ENCODE data around the gene MAFF.

Gene MAFF

DNA sequence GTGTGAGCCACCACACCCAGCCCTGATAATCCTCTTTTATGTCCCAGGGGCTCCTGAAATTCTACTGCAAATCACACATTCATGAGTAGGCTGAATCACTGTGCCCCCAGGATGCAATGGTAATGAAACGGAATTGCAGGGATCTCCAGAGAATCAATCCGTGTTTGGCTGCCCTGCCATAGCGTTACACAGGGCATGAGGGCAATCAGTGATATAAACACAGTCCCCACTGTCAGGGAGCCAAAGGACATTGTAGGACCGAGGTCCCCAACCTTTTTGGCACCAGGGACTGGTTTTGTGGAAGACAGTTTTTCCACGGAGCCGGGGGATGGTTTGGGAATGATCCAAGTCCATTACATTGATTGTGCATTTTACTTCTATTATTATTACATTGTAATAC lies 11.2 kb upstream of the MAFF start:
- no peak overlapping the region for H3K4me3 ChIP-seq (ENCODE audit: low read length)
- TF ChIP-seq, protein P1, sequence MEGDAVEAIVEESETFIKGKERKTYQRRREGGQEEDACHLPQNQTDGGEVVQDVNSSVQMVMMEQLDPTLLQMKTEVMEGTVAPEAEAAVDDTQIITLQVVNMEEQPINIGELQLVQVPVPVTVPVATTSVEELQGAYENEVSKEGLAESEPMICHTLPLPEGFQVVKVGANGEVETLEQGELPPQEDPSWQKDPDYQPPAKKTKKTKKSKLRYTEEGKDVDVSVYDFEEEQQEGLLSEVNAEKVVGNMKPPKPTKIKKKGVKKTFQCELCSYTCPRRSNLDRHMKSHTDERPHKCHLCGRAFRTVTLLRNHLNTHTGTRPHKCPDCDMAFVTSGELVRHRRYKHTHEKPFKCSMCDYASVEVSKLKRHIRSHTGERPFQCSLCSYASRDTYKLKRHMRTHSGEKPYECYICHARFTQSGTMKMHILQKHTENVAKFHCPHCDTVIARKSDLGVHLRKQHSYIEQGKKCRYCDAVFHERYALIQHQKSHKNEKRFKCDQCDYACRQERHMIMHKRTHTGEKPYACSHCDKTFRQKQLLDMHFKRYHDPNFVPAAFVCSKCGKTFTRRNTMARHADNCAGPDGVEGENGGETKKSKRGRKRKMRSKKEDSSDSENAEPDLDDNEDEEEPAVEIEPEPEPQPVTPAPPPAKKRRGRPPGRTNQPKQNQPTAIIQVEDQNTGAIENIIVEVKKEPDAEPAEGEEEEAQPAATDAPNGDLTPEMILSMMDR (conservative IDR thresholded peaks at IDR 0.05; ENCODE audit: low read length) = no peak
- DNase-seq (ENCODE audit: low read depth) = no peak

DNA sequence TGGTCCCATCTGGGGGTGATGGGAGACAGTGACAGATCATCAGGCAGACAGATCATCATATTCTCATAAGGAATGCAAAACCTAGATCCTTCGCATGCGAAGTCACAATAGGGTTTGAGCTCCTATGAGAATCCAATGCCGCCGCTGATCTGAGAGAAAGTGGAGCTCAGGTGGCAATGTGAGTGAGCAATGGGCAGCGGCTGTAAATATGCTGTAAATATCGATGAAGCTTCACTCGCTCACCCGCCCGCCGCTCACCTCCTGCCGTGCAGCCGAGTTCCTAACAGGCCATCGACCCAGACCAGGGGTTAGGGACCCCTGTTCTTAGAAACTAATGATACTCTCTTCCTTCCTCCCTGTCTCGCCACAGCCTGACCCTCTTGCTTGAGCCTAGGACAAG lies 10.7 kb upstream of the MAFF start:
- TF ChIP-seq, protein P1 (conservative IDR thresholded peaks at IDR 0.05; ENCODE audit: low read length) = no peak
- H3K4me3 ChIP-seq (ENCODE audit: low read length) = no peak overlapping the region
- DNase-seq (ENCODE audit: low read depth) = no peak

DNA sequence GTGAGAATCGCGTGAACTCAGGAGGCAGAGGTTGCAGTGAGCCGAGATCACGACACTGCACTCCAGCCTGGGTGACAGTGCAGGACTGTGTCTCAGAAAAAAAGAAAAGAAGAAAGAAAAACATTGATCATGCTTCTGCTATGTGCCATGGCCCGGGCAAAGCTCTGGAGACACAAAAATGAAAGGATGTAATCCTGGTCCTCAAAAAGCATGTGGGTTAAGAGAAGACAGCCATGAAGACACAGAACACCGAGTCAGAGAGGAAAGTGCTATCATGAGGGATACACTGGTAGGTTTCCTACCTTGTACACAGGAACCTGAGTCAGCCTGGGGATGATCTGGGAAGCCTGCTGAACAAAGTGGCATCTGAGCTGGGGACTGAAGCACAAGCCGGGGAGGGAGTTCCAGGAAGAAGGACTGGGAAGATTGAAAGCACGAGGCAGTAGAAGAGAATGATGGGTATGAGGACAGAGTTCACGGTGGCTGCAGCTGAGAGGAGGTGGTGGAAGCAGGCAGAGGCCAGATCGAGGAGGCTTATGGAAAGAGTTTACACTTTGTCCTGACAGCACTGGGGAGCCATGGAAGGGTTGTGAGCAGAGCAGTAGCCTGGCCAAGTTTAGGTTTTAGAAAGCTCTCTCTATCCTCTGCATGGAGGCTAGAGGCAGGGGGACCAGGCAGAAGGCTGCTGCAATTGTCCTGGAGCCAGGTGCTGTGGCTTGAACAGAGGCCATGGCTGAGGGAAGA lies 9.9 kb upstream of the MAFF start:
- TF ChIP-seq, protein P1 (conservative IDR thresholded peaks at IDR 0.05; ENCODE audit: low read length) = no peak
- no peak overlapping the region for H3K4me3 ChIP-seq (ENCODE audit: low read length)
- DNase-seq (ENCODE audit: low read depth) = no peak

DNA sequence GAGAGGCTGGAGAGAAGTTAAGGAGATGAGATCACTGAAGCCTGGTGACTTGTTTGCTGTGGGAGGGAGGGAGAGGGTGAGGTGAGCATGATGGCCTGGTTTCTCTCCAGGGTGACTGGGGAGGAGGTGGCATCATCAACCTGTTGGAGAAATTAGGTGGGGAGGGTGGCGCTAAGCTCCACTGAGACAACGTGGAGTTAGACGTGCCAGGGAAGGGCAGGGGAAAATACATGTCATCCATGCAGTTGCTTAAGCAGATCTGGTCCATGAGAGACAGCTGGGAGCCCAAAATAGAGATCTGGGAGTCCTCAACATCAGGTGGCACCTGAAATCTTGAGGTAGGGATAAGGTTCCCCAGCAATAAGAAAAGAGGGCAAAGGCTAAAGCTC lies 9.3 kb upstream of the MAFF start:
- no peak for DNase-seq (ENCODE audit: low read depth)
- H3K4me3 ChIP-seq (ENCODE audit: low read length) = no peak overlapping the region
- TF ChIP-seq, protein P1 (conservative IDR thresholded peaks at IDR 0.05; ENCODE audit: low read length) = no peak

DNA sequence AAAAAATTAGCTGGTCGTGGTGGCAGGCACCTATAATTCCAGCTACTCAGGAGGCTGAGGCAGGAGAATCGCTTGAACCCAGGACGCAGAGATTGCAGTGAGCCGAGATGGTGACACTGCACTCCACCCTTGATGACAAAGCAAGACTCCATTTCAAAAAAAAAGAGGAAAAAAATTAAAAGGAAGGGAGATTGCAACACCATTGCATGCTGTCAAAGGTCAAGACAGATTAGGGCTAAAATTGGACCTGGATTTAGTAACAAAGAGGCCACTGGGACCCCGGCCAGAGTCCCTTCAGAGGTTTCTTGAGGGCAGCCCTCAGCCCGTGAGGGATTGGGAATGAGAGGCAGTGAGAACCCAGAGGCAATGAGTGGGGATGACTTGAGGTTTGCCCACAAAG lies 8.2 kb upstream of the MAFF start:
- no peak for DNase-seq (ENCODE audit: low read depth)
- H3K4me3 ChIP-seq (ENCODE audit: low read length) = no peak overlapping the region
- TF ChIP-seq, protein P1 (conservative IDR thresholded peaks at IDR 0.05; ENCODE audit: low read length) = no peak

DNA sequence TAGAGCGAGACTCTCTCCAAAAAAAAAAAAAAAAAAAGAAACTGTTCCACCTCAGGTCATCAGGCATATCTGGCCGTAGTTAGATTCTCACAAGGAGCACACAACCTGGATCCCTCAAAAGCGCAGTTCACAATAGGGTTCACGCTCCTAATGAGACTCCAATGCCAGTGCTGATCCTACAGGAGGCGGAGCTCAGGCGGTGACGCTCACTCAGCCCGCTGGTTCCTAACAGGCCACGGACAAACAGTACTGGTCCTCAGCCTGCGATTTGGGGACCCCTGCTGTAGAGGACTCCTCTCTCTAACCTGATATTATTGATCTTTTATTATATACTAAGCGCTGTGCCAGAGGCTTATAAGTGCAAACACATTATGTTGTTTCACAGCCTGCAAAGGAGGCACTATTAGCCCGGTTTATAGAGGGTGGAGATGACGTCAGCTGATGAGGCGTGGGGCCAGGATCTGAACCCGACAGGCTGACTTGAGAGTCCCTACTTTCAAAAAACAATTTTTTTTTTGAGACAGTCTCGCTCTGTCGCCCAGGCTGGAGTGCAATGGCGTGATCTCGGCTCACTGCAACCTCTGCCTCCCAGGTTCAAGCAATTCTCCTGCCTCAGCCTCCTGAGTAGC lies 4.9 kb upstream of the MAFF start:
- no peak for DNase-seq (ENCODE audit: low read depth)
- no peak overlapping the region for H3K4me3 ChIP-seq (ENCODE audit: low read length)

More for the DNA sequence above, 4.9 kb upstream of the MAFF start:
- TF ChIP-seq, protein P1 (conservative IDR thresholded peaks at IDR 0.05; ENCODE audit: low read length) = no peak

Measured in AG10803 (cell line).